Neuron (in vitro differentiated cells): ENCODE data around the gene NEURL1.

Experiments
- H2AFZ ChIP-seq: one replicate; pipeline ENCODE4 v1.6.1; 2013; ENCODE audit warnings: low read depth, mild to moderate bottlenecking, inconsistent platforms, low read length, moderate library complexity
- H3K27me3 ChIP-seq: one replicate; pipeline ENCODE4 v1.6.1; 2013; ENCODE audit warnings: low read length; ENCODE audit not compliant: insufficient read depth
- H3K36me3 ChIP-seq: one replicate; pipeline ENCODE4 v1.6.1; 2013; ENCODE audit warnings: low read length; ENCODE audit not compliant: insufficient read depth
- H3K4me1 ChIP-seq: one replicate; pipeline ENCODE4 v1.6.1; 2013; ENCODE audit warnings: low read length; ENCODE audit not compliant: insufficient read depth
- H3K4me3 ChIP-seq: 2 replicates; pipeline ENCODE4 v1.5.1; 2013; ENCODE audit warnings: mild to moderate bottlenecking, low read length, moderate library complexity
- H3K9me3 ChIP-seq: one replicate; pipeline ENCODE4 v1.6.1; 2013; ENCODE audit warnings: low read length

NEURL1 gene

GRCh38 chr10:103504181-103504783, 10.8 kb downstream of the NEURL1 start:
- H3K9me3 ChIP-seq: no peaks in the 10 kb centered on the region
- peaks cover 15% of the 10 kb centered on the region for H3K27me3 ChIP-seq
- H3K36me3 ChIP-seq: no peaks in the 10 kb centered on the region
- H2AFZ ChIP-seq: no peak overlapping the region
- H3K4me1 ChIP-seq: peaks cover 5% of the 10 kb centered on the region
- H3K4me3 ChIP-seq: no peak overlapping the region

- Histone ChIP-seq H3K4me3 (no peak overlapping the region), H3K27me3 (peaks cover 8% of the 10 kb centered on the region), H3K4me1 (peaks cover 3% of the 10 kb centered on the region), H3K9me3 (no peaks in the 10 kb centered on the region), H2AFZ (no peak overlapping the region), H3K36me3 (no peaks in the 10 kb centered on the region)
Observed at GRCh38 chr10:103506061-103506460, 12.6 kb downstream of the NEURL1 start.

GRCh38 chr10:103507235-103508191, 14.0 kb downstream of the NEURL1 start:
- H3K9me3 ChIP-seq: no peaks in the 10 kb centered on the region

GRCh38 chr10:103510046-103510685, 16.7 kb downstream of the NEURL1 start:
- H3K36me3 ChIP-seq: no peaks in the 10 kb centered on the region
- H3K9me3 ChIP-seq: no peaks in the 10 kb centered on the region
- no peak overlapping the region for H2AFZ ChIP-seq
- H3K27me3 ChIP-seq: peaks cover 10% of the 10 kb centered on the region
- no peaks in the 10 kb centered on the region for H3K4me1 ChIP-seq
- no peak overlapping the region for H3K4me3 ChIP-seq

More at GRCh38 chr10:103507235-103508191, 14.0 kb downstream of the NEURL1 start:
- Histone ChIP-seq H3K27me3 (peaks cover 10% of the 10 kb centered on the region), H3K36me3 (no peaks in the 10 kb centered on the region), H3K4me3 (no peak overlapping the region), H3K4me1 (peaks cover 2% of the 10 kb centered on the region), H2AFZ (no peak overlapping the region)

GRCh38 chr10:103510791-103511752, 17.6 kb downstream of the NEURL1 start:
- Histone ChIP-seq H3K4me3 (no peak overlapping the region), H3K9me3 (no peaks in the 10 kb centered on the region), H3K27me3 (peaks cover 9% of the 10 kb centered on the region), H3K36me3 (no peaks in the 10 kb centered on the region), H2AFZ (no peak overlapping the region), H3K4me1 (no peaks in the 10 kb centered on the region)

GRCh38 chr10:103512166-103512565, 18.7 kb downstream of the NEURL1 start:
- no peaks in the 10 kb centered on the region for H3K9me3 ChIP-seq
- H3K4me1 ChIP-seq: no peaks in the 10 kb centered on the region
- no peak overlapping the region for H3K4me3 ChIP-seq
- H2AFZ ChIP-seq: no peak overlapping the region
- no peaks in the 10 kb centered on the region for H3K36me3 ChIP-seq
- peaks cover 7% of the 10 kb centered on the region for H3K27me3 ChIP-seq

- no peak overlapping the region for H2AFZ ChIP-seq
- H3K4me1 ChIP-seq: no peaks in the 10 kb centered on the region
Observed at GRCh38 chr10:103512591-103513379, 19.3 kb downstream of the NEURL1 start.

GRCh38 chr10:103513380-103514060, 20.0 kb downstream of the NEURL1 start:
- Histone ChIP-seq H2AFZ (no peak overlapping the region), H3K4me3 (no peak overlapping the region), H3K9me3 (no peaks in the 10 kb centered on the region), H3K4me1 (no peaks in the 10 kb centered on the region), H3K36me3 (no peaks in the 10 kb centered on the region), H3K27me3 (peaks cover 3% of the 10 kb centered on the region)

More at GRCh38 chr10:103512591-103513379, 19.3 kb downstream of the NEURL1 start:
- no peaks in the 10 kb centered on the region for H3K36me3 ChIP-seq
- no peaks in the 10 kb centered on the region for H3K9me3 ChIP-seq
- H3K27me3 ChIP-seq: peaks cover 6% of the 10 kb centered on the region
- H3K4me3 ChIP-seq: no peak overlapping the region

- H3K9me3 ChIP-seq: no peaks in the 10 kb centered on the region
- H3K4me1 ChIP-seq: no peaks in the 10 kb centered on the region
- no peak overlapping the region for H2AFZ ChIP-seq
- peaks cover 3% of the 10 kb centered on the region for H3K27me3 ChIP-seq
- H3K4me3 ChIP-seq: no peak overlapping the region
- no peaks in the 10 kb centered on the region for H3K36me3 ChIP-seq
Observed at GRCh38 chr10:103514244-103514643, 20.7 kb downstream of the NEURL1 start.

- no peak overlapping the region for H2AFZ ChIP-seq
- H3K9me3 ChIP-seq: no peaks in the 10 kb centered on the region
- no peaks in the 10 kb centered on the region for H3K36me3 ChIP-seq
- H3K27me3 ChIP-seq: peaks cover 2% of the 10 kb centered on the region
- no peaks in the 10 kb centered on the region for H3K4me1 ChIP-seq
- H3K4me3 ChIP-seq: no peak overlapping the region
Observed at GRCh38 chr10:103517234-103518085, 24.0 kb downstream of the NEURL1 start.

- Histone ChIP-seq H3K4me1 (no peaks in the 10 kb centered on the region), H2AFZ (no peak overlapping the region), H3K27me3 (peaks cover 2% of the 10 kb centered on the region), H3K4me3 (no peak overlapping the region), H3K9me3 (no peaks in the 10 kb centered on the region), H3K36me3 (no peaks in the 10 kb centered on the region)
Observed at GRCh38 chr10:103519798-103520197, 26.3 kb downstream of the NEURL1 start.
